Myocyte (in vitro differentiated cells): Measurements from ENCODE around the gene TCN2. TPM values are rescaled to one million over a fixed set of nuclear protein-coding genes. Genes with fewer than 3 reads are reported as not detected.
A peak's percentile ranks its signal among the peaks of the same experiment; 100 is the strongest.
"Not testable (repeated sequence)": the region's sequence is repeated elsewhere in the genome, so short reads cannot be mapped to it uniquely, and the experiment has no call there.

Source experiments
- DNase-seq: peaks from one replicate; pipeline ENCODE4 v3.0.0-alpha.2; 2012; ENCODE audit warnings: low read depth
- total RNA-seq: library from RNA; depleted of rRNA; stranded (reverse); fragments of >200 nt; gene quantifications from 2 replicates; pipeline ENCODE4 v1.2.3, GENCODE V29; 2014

TCN2 gene
- total RNA-seq, 1 donor from 2014 or later = 16.7 TPM

DNA sequence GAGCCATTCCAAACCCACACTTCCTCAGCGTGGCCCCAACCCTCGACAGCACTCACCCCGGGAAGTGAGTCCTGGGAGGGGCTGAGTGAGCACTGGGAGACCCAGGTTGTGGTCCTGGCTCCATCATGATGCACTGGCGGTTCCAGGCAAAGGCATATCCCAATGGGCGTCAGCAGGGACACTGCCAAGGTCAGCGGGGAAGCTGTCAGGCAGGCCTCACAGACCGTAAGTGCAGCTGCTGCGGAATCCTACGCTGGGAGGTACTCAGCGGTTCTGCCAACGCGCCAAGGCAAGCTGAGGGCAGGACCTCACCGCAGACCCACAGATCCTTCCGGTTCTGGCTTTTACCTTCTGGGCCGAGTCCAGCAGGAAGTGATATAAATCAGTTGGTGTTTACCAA, 31.1 kb upstream of the TCN2 start:
- peak; percentile 43 for DNase-seq

DNA sequence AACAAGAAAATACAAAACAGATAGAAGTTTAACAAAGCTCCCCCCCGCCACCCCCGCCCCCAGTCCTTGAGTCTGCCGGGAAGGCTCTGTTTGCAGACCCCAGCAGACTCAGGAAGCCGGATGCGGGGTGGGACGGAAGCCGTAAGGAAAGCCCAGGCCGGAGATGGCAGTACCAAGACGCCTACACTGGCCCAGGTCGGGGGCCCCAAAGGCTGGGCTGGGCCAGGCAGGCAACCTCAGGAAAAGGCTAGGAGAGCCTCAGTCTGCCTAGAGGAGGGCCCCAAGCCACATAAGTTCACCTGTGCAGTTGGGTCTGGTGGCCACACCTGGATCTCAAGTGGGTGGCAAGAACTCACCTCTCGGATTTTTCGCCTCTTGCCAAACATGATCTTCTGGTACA, 28.5 kb upstream of the TCN2 start:
- no peak for DNase-seq

DNA sequence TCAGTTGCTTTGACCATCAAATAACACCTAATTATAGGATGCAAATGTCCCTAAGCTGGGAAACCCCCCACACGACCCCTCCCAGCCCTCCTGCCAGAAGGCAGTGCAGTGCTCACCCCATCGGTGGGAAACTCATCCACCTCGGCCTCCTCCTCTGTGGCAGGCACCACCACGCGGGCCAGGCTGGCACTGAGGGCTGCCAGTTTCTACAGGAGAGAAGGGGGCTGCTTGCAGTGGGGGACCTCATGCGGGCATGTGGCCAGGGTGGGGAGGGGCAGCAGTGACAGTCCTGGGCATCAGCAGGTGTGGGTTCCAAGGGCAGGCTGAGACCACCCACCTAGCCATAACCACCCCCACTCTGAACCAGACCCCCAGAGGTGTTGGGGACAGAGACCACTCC, 26.1 kb upstream of the TCN2 start:
- DNase-seq = no peak

DNA sequence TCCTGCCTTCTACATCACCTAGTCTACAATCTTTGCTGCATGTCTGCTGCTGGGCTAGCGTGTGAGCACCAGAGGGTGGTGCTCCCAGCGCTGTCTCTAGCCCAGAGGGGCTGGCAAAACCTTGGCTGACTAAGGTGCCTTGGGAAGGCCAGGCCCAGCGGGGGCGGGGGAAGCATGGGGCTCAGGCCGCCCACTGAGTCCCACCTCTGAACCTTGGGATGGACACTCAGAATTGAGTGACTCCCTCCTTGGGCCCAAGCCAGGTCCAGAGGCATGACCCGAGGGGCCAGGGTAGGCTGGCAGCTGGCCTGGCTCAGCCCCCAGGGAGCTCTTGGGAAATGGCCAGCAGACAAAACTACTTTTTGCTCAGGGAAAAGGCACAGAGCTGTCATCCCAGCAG, 24.9 kb upstream of the TCN2 start:
- no peak for DNase-seq

DNA sequence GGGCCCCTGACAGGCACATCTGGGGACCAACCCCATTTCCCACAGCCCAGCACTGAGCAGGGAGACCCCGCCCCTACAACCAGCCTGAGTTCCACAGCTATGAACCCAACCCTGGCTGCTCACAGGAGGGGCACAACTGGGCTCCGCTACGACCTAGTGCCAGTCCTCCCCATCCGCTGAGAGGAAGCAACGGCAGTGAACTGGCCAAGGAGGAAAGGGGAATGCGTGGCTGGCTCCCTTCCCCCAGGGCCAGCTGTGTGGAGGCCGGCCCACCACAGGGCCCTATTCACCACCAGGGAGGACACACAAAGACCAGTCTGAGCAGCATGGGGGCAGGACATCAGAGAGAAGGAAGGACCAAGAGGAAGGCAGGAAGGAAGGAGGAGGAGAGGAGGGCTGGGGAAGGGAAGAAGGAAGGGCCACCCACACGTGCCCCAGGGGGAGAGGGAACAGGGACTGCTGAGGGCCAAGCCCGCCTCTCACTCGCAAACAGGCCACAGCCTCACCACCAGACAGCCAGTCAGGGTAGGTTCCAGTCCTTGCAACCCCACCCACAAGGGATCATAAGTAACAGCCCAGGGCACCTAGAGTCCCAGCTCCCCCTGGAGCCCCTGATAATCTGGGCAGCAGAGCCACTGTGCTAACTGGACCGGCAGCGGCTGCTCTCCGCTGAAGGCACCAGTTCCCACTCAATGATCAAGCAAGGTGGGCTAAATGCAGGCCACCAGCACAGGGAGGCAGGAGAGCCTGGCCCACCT, 24.0 kb upstream of the TCN2 start:
- DNase-seq = no peak

DNA sequence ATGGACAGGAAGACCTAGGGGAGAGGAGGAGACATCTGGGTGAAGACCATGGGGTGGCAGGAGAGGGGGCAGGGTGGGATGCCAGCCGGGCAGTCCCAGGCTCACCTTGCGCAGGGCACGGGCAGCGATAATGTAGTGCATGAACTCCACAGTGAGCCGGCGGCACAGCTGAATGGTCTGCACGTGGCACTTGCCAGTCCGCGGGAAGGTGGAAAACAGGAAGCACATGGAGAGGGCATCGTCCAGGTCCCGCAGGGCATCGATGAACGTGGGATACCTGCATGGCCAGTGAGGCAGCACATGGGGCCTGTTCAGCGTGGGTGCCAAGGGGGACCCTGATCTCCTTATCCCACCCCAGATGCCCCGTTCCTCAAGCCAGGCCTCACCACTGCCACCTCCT, 22.5 kb upstream of the TCN2 start:
- DNase-seq = no peak

DNA sequence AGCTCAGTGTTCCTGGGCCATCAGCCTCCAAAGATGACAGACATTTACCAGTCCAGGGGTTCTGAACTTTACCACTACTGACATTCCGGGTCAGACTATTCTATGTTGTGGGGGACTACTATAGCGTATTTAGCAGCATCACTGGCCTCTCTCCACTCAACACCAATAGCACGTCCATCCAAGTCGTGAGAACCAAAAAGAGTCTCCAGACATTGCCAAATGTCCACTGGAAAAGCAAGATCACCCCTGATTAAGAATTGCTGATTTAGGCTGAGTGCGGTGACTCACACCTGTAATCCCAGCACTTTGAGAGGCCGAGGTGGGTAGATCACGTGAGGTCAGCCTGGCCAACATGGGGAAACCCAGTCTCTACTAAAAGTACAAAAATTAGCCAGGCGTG, 20.6 kb upstream of the TCN2 start:
- DNase-seq = no peak

DNA sequence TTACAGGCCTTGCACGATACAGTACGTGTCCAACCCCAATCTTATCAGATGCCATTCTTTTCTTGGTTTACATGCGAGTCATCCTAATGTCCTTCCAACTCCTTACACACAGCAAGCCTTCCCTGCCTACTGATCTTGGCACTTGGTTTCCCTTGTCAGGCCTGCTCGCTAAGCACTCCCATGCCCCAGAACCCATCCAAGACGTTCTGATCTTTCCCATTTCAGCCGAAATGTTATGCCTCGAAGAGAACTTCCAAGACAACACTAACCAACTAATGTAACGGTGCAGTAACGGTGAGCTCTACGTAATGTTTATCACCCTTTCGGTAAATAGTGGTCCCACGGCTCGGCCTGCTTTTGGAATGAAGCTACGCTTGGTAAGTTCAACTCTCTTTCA, 15.8 kb upstream of the TCN2 start:
- no peak for DNase-seq

DNA sequence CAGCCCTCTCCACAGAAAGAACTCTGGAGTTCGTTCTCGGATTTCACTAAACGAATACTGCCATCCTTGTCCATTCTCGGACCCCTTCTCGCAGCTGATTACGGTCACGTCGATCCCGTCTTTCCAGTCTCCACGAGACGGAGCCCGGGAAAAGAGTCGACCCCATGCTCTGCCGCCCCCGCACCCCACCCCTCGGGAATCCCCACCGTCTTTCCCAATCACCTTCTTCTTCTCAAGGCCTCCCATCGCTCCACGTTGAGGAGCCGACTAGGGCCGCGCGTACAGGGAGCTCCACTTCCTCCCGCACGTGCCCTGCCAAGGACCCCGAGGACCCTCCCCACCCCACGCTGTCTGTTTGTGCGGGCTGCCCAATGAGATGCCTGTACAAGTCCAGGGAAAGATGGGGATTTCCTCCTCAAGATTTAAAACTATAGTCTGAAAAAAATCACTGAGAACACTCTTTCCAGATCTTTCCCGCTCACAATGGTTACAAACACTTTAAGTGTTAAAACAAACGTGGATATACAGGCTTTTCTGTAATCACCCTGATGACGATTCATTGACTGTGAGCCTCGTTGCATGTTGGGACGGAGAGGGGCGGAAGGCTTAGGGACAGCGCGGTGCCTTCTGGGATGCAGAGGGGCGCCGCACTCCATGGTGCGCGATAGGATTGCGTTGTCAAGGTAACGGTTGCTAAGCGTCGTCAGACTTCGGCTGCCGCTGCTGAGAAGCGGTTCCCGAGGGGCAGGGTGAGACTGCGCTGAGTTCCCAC, 15.2 kb upstream of the TCN2 start, which contains the start of gene PES1:
Gene PES1 (minus strand): TSS at position 323 of the 772 bp plus-strand sequence. CDS start 77 bp downstream, at position 246.
- peak; percentile 99 for DNase-seq

DNA sequence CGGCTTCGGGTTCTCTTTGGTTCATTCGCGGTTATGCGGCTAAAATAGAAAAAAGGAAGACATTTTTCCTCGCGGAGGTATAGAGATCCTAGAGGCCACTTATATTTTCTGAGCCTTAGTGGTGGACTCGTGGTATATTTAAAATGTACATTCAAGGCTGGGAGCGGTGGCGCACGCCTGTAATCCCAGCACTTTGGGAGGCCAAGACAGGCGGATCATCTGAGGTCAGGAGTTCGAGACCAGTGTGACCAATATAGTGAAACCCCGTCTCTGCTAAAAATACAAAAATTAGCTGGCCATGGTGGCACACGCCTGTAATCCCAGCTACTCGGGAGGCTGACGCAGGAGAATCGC, 14.6 kb upstream of the TCN2 start:
- DNase-seq = not testable (repeated sequence)

DNA sequence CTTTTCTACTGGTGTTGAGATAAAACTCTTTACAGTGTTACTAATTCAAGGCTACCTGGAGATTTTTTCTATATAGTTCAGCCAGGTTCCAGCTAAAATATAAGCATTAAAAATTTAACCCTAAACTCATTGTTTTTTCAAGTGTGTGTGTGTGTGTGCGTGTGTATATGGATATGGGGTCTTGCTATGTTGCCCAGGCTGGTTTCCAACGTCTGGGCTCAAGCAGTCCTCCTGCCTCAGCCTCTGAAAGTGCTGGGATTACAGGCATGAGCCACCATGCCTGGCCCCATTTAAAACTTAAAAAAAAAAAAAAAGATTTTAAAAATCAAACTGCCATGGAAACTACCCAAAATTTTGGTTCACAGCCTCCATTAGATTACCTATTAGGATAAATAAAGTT, 10.8 kb upstream of the TCN2 start:
- no peak for DNase-seq

DNA sequence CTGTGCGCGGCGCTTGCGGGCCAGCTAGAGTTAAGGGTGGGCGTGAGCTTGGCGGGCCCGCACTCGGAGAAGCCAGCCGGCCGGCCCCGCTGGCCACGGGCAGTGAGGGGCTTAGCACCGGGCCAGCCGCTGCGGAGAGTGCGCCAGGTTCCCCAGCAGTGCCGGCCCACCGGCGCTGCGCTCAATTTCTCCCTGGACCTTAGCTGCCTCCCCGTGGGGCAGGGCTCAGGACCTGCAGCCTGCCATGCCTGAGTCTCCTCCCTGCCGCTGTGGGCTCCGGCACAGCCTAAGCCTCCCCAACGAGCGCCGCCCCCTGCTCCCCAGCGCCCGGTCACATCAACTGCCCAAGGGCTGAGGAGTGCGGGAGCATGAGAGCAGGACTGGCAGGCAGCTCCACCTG, 10.1 kb upstream of the TCN2 start:
- no peak for DNase-seq

DNA sequence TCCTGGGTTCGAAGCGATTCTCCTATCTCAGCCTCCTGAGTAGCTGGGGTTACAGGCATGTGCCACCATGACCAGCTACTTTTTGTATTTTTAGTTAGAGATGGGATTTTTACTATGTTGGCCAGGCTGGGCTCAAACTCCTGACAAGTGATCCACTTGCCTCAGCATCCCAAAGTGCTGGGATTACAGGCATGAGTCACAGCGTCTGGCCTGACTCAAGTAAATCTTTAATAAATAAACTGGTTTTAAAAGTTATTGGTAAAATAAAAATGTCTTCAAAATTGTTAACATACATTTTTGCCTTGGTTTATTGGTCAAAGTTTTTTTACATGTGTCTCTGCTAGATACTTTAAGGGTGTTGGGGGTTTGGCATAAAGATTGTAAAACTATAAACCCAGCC, 8.0 kb upstream of the TCN2 start:
- DNase-seq = no peak

DNA sequence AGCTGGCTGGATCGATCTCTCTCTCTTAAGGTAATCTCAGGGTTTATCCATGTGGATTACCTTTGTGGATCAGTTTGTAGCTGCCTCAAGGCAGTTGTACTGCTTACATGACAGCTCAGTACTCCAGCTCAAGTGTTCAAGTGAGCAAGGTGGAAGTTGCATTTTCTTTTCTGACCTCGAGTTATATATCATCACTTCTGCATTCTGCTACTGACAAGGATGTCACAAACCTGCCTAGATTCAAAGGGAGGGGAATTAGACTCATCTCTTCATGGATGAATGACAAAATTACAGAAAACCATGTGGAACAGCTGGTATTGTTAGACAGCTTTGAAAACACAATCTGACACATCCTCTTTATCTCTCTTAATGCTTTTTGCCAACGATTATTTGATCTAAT, 6.1 kb upstream of the TCN2 start:
- DNase-seq = no peak

DNA sequence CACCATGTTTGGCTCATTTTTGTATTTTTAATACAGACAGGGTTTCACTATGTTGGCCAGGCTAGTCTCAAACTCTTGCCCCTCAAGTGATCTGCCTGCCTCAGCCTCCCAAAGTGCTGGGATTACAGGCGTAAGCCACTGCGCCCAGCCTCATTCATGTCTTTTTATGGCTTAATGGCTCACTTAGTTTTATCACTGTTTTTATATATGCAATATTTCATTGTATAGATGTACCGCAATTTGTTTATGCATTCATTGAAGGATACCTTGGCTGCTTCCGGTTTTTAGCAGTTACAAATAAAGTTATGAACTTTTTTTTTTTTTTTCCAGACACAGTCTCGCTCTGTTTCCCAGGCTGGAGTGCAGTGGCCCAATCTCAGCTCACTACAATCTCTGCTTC, 5.5 kb upstream of the TCN2 start:
- DNase-seq = no peak

DNA sequence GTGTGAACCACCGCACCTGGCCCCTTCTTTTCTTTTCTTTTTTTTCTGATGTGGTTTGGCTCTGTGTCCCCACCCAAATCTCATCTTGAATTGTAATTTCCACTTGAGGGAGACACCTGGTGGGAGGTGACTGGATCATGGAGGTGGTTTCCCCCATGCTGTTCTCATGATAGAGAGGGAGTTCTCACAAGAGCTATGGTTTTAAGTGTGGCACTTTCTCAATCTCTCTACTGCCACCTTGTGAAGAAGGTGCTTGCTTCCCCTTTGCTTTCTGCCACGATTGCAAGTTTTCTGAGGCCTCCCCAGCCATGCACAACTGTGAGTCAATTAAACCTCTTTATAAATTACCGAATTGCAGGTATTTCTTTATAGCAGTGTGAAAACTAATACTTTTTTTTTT, 4.9 kb upstream of the TCN2 start:
- no peak for DNase-seq

DNA sequence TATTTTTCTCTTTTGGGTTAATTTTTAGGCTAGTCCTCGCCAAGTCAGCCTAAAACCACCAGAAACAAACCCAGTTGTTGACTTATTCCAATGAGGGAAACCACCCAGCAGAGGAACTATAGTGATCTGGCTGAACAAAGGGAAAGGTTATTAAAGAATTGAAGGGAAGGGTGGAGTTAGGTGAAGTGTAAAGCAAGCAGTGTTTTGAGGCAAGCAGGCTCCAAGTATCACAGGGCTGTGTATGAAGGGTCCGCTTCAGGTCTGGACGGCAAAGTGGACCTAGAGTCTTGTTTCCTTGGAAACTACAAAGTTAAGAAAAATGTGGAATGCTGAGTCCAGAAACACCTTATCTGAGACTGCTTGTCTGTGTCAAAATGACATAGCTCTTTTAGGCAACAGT, 3.2 kb upstream of the TCN2 start:
- DNase-seq = no peak

DNA sequence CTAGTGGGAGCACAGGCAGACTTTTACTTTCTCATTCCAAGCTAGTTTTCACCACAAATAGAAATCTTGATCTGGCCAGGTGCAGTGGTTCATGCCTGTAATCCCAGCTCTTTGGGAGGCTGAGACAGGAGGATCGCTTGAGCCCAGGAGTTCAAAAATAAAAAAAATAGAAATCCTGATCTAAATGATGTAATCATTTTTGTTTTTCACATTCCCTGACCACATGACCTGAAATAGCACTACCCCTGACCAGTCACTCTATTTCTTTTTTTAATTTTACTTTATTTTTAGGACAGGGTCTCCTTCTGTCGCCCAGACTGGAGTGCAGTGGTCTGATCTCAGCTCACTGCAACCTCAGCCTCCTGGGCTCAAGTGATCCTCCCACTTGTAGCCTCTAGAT, 2.3 kb upstream of the TCN2 start:
- DNase-seq = no peak

DNA sequence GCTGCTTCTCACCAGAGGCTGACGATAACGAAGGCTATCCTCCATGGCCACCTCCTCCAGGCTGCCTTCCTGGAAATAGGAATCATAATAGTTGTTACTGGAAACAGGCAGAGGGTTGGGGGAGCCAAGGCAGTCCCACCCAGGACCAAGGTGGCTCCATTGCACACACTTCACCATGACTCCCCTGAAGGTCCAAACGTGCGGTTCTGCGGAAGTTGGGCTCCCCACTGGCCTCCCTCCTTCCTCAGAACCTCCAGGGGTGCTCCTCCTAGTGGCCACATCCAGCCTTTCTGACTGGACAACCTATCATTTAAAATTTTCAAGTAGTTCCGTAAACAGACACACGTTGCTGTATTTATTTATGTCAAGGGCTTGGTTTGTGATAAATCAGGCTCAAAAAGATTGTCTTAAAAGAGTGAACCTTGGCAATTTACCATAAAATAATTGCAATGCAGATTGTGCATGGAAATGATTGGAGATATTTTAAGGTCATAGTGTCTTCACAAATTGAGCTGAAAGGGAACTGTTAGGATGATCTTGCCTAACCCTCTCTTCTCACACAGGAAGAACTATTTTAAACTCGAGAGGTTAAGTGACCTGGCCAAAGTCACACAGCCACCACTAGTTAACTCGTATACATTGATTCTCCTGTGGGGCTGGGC, 1.4 kb upstream of the TCN2 start:
- DNase-seq = peak; percentile 57

DNA sequence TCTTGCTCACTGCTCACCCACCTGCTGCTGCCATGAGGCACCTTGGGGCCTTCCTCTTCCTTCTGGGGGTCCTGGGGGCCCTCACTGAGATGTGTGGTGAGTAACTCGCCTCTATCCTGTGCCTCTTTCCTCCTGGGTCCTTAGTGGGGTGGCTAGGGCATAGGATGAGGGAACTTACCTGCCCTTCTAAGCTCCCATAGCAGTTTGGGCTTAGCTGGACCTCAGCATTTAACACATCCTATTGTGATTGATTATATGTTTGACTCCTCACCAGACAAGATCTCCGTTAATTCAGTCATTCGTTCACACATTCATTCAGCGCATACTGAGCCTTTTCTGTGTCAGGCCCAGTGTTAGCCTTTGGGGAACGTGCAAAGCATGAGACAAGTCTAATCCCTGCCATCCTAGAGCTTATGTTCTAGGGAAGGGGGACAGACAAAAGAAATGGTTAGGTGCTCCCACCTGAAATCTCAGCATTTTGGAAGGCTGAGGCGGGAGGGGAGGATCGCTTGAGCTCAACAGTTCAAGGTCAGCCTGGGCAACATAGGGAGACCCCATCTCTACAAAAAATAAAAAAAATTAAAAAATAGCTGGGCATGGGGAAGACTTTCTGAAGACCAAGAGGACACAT, 441 bp downstream of the TCN2 start:
- DNase-seq = no peak

DNA sequence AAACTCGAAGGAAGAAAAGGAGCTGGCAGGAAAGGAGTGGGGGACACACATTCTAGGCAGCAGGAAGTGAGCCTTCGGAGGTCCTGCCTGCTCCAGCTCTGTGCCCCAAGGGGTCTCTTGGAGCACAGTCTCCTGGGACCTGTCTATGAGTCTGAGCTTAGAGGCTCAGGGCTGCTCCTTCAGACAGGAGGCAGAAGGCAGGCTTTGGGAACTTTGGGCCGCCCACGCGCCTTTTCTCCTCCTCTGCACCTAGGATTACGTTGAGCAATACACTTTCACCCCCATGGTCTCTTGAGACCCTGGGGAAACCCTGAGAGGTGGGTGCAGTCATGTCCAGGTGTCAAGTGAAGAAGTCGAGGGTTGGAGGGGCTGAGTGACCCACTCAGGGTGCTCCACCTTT, 965 bp downstream of the TCN2 start:
- no peak for DNase-seq
